MM.1S (cell line): ENCODE data around the gene CD7.

ENCODE experiments used
- CTCF ChIP-seq: fragments of 300-600 bp; sonication (generic); IDR thresholded peaks from 2 replicates; pipeline ENCODE4 v1.5.1; 2016; ENCODE audit warnings: antibody characterized with exemption, low read length, mixed read lengths
- EZH2phosphoT487 ChIP-seq: fragments of 300-600 bp; sonication (generic); IDR thresholded peaks from 2 replicates; pipeline ENCODE4 v1.6.1; 2018; ENCODE audit warnings: antibody characterized with exemption, low read length

- TF ChIP-seq CTCF (no peak), EZH2phosphoT487 (no peak)
These were observed 6.5 kb downstream of the CD7 start for GRCh38 chr17:82310877-82311276.
